GM12872 (cell line): ENCODE data around the gene CNNM2.

Source experiments
- TF ChIP-seq, protein P1 (sequence below): IDR thresholded peaks from 3 replicates; pipeline ENCODE4 v1.5.1; 2011; ENCODE audit warnings: low read depth, mild to moderate bottlenecking, low read length, moderate library complexity; ENCODE audit not compliant: insufficient read depth

CNNM2 gene

GRCh38 chr10:102880256-102880655 lies 37.8 kb upstream of the CNNM2 start:
- TF ChIP-seq, protein P1, sequence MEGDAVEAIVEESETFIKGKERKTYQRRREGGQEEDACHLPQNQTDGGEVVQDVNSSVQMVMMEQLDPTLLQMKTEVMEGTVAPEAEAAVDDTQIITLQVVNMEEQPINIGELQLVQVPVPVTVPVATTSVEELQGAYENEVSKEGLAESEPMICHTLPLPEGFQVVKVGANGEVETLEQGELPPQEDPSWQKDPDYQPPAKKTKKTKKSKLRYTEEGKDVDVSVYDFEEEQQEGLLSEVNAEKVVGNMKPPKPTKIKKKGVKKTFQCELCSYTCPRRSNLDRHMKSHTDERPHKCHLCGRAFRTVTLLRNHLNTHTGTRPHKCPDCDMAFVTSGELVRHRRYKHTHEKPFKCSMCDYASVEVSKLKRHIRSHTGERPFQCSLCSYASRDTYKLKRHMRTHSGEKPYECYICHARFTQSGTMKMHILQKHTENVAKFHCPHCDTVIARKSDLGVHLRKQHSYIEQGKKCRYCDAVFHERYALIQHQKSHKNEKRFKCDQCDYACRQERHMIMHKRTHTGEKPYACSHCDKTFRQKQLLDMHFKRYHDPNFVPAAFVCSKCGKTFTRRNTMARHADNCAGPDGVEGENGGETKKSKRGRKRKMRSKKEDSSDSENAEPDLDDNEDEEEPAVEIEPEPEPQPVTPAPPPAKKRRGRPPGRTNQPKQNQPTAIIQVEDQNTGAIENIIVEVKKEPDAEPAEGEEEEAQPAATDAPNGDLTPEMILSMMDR: no peak

DNA sequence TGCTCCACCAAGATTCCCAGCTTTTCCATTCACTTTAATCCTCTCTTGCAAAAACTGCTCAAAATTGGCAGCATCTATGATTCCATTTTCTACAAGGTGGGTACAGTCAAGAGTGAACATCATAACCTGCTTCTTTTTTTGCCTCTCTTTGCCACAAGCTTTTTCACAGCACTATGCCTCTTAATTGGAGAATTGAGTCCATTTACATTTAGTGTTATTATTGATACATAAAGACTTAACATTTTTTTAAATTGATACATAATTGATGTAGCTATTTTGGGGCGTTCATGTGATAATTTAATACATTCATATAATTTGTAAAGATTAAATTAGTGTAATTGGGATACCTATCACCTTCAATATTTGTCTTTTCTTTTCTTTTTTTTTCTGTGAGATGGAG lies 30.0 kb upstream of the CNNM2 start:
- TF ChIP-seq, protein P1: no peak

- TF ChIP-seq, protein P1: no peak
Observed at GRCh38 chr10:102894466-102895213, 23.5 kb upstream of the CNNM2 start.

- TF ChIP-seq, protein P1: no peak
Observed at GRCh38 chr10:102900006-102900405, 18.1 kb upstream of the CNNM2 start.

DNA sequence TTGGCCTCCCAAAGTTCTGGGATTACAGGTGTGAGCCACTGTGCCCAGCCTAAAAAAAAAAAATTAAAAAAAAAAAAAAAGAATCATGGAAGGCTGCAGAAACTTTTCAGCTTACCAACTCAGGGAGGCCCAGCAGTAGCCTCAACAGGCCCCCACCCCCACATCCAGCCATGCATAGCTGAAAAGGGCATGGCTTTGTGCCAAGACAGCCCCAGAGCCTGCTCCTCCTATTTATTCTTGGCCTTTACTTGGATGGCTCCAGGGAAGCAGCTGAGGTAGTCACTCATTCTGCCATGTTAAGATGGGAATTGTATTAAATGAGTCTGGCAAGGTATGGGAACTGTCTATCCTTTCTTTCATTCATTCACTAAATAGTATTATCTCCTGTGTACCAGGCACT lies 13.7 kb upstream of the CNNM2 start:
- TF ChIP-seq, protein P1: no peak

- TF ChIP-seq, protein P1: no peak
Observed at GRCh38 chr10:102906507-102906906, 11.6 kb upstream of the CNNM2 start.

DNA sequence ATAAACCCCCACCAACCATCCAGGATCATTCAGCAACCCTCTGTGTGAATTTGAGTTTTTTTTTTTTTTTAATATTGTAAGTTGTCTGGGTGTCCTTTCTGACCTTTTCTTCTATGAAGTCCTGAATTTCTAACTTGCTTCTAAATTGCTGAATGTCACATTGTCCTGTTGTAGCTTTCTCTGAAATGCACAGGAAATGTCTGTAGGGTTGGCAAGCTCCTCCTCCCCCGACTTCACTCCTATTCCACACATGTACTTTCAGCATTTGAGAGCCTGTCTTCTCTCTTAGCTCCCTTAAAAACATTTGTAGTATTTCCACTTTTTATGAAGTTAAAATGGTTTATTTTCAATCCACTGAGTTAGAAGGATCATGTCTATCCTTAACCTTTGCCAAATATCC lies 3.3 kb upstream of the CNNM2 start:
- TF ChIP-seq, protein P1: no peak
